Activated CD8-positive, alpha-beta memory T cell treated with anti-CD3 and anti-CD28 coated beads for 4 hours (primary cell): ENCODE results near the gene PIGU.
"Not testable (repeated sequence)": the region's sequence is repeated elsewhere in the genome, so short reads cannot be mapped to it uniquely, and the experiment has no call there.

Source experiments
- DNase-seq, 2 donors: peaks; one replicate each; pipeline ENCODE4 v3.0.0-alpha.2; 2020; ENCODE audit warnings: low read depth in 2 of 2

The PIGU gene

GRCh38 chr20:34514897-34515483, 161.9 kb downstream of the PIGU start:
- no peak for DNase-seq

GRCh38 chr20:34514034-34514433, 162.9 kb downstream of the PIGU start:
- DNase-seq = not testable (repeated sequence)

GRCh38 chr20:34512955-34513419, 163.9 kb downstream of the PIGU start:
- no peak for DNase-seq

GRCh38 chr20:34512266-34512954, 164.5 kb downstream of the PIGU start:
- no peak for DNase-seq

- DNase-seq = no peak
These were observed 165.0 kb downstream of the PIGU start for GRCh38 chr20:34511891-34512265.

- no peak for DNase-seq
These were observed 166.3 kb downstream of the PIGU start for GRCh38 chr20:34510575-34510974.
